Uterus (tissue), 4 donors: ENCODE measurements around the gene MAIP1. TPM values are rescaled to one million over a fixed set of nuclear protein-coding genes. Genes with fewer than 3 reads are reported as not detected.

Source experiments
- DNase-seq, 2 donors: peaks; one replicate each; pipeline ENCODE4 v3.0.0-alpha.2; 2019 to 2020
- H3K27ac ChIP-seq, 2 donors: fragments of 200-600 bp; sonication (generic); 1 replicate in 1 of 2; 2 replicates in 1 of 2; pipeline ENCODE4 v1.5.1; 2016 to 2018
- H3K27me3 ChIP-seq, 2 donors: fragments of 200-600 bp; sonication (generic); one replicate each; pipeline ENCODE4 v1.5.1; 2018 to 2019; ENCODE audit warnings: control low read depth in 1 of 2
- H3K36me3 ChIP-seq, 2 donors: fragments of 200-600 bp; sonication (generic); one replicate each; pipeline ENCODE4 v1.5.1; 2019; ENCODE audit warnings: control low read depth in 1 of 2
- H3K4me1 ChIP-seq, 2 donors: fragments of 200-600 bp; sonication (generic); one replicate each; pipeline ENCODE4 v1.5.1; 2018 to 2019; ENCODE audit warnings: control low read depth in 1 of 2
- H3K4me3 ChIP-seq, 2 donors: fragments of 200-600 bp; sonication (generic); 1 replicate in 1 of 2; 2 replicates in 1 of 2; pipeline ENCODE4 v1.5.1; 2018 to 2019; ENCODE audit warnings: mild to moderate bottlenecking in 1 of 2
- H3K9me3 ChIP-seq, 2 donors: fragments of 200-600 bp; sonication (generic); one replicate each; pipeline ENCODE4 v1.5.1; 2019; ENCODE audit warnings: control low read depth in 1 of 2
- CTCF ChIP-seq, 4 experiments: fragments of 200-600 bp in 2 of 4; fragments of 450-650 bp in 2 of 4; sonication (generic) in 2 of 4; IDR thresholded peaks; one replicate each; pipeline ENCODE4 v1.5.1; 2016 to 2019; ENCODE audit warnings: antibody characterized with exemption in 4 of 4, mild to moderate bottlenecking in 2 of 4, moderate library complexity in 1 of 4
- POLR2A ChIP-seq, 2 donors: fragments of 450-650 bp; IDR thresholded peaks; one replicate each; pipeline ENCODE4 v1.6.1; 2016; ENCODE audit warnings: antibody characterized with exemption in 2 of 2, mild to moderate bottlenecking in 1 of 2, moderate library complexity in 1 of 2
- intact Hi-C: fragments of 100-400 bp; cut with DNase I; formaldehyde crosslinking; loops from one replicate; pipeline ENCODE4 v1.15.1; 2023; ENCODE audit warnings: low total_unique reads
- total RNA-seq, 4 donors: library from RNA; depleted of rRNA in 3 of 4; stranded (reverse); fragments of >200 nt in 3 of 4; gene quantifications; one replicate each; pipeline versions ENCODE4 v1.1.0 to v1.2.4, GENCODE V29; 2014 to 2023
- donor health status: DM: yes; HTN: yes; CAD: no.

Gene MAIP1
- total RNA-seq, 4 donors from 2014 or later = 14.9 to 44.1 (median 16.4) TPM

- Histone ChIP-seq H3K4me3 (no peak overlapping the region), H3K27ac (no peak overlapping the region), H3K27me3 (no peaks in the 10 kb centered on the region), H3K9me3 (no peaks in the 10 kb centered on the region), H3K36me3 (no peaks in the 10 kb centered on the region), H3K4me1 (peaks cover 0 to 11% of the 10 kb centered on the region in 2 donors)
- intact Hi-C loops = no loop called here
- DNase-seq = no peak
- no peak for TF ChIP-seq POLR2A (IDR thresholded peaks at IDR 0.05)
- no peak for TF ChIP-seq CTCF (IDR thresholded peaks at IDR 0.05)
These were observed 2.6 kb downstream of the MAIP1 start for GRCh38 chr2:199958014-199958413.

GRCh38 chr2:199962203-199962602, 6.8 kb downstream of the MAIP1 start:
- Histone ChIP-seq H3K27ac (no peak overlapping the region), H3K9me3 (no peaks in the 10 kb centered on the region), H3K4me3 (no peak overlapping the region), H3K27me3 (no peaks in the 10 kb centered on the region), H3K36me3 (no peaks in the 10 kb centered on the region), H3K4me1 (peaks cover 0 to 4% of the 10 kb centered on the region in 2 donors)
- TF ChIP-seq CTCF (IDR thresholded peaks at IDR 0.05) = no peak
- TF ChIP-seq POLR2A (IDR thresholded peaks at IDR 0.05) = no peak
- DNase-seq = no peak
- intact Hi-C loops = no loop called here

- TF ChIP-seq CTCF (IDR thresholded peaks at IDR 0.05) (no peak), POLR2A (IDR thresholded peaks at IDR 0.05) (no peak)
- intact Hi-C loops = no loop called here
- DNase-seq = no peak
- no peak overlapping the region for H3K27ac ChIP-seq
- no peaks in the 10 kb centered on the region for H3K27me3 ChIP-seq
- no peaks in the 10 kb centered on the region for H3K36me3 ChIP-seq
- no peak overlapping the region for H3K4me3 ChIP-seq
- H3K9me3 ChIP-seq = no peaks in the 10 kb centered on the region
- H3K4me1 ChIP-seq = no peaks in the 10 kb centered on the region
These were observed 11.0 kb downstream of the MAIP1 start for GRCh38 chr2:199966405-199966804.

GRCh38 chr2:199966976-199967375, 11.6 kb downstream of the MAIP1 start:
- intact Hi-C loops = no loop called here
- TF ChIP-seq POLR2A (IDR thresholded peaks at IDR 0.05) (no peak), CTCF (IDR thresholded peaks at IDR 0.05) (no peak)
- no peaks in the 10 kb centered on the region for H3K36me3 ChIP-seq
- H3K4me3 ChIP-seq = no peak overlapping the region
- H3K27me3 ChIP-seq = no peaks in the 10 kb centered on the region
- H3K9me3 ChIP-seq = no peaks in the 10 kb centered on the region
- H3K4me1 ChIP-seq = no peaks in the 10 kb centered on the region
- H3K27ac ChIP-seq = no peak overlapping the region
- DNase-seq = no peak

GRCh38 chr2:199968126-199968525, 12.7 kb downstream of the MAIP1 start:
- Histone ChIP-seq H3K27me3 (no peaks in the 10 kb centered on the region), H3K9me3 (no peaks in the 10 kb centered on the region), H3K4me1 (no peaks in the 10 kb centered on the region), H3K36me3 (no peaks in the 10 kb centered on the region), H3K27ac (no peak overlapping the region), H3K4me3 (no peak overlapping the region)
- intact Hi-C loops = no loop called here
- TF ChIP-seq POLR2A (IDR thresholded peaks at IDR 0.05) = no peak
- no peak for TF ChIP-seq CTCF (IDR thresholded peaks at IDR 0.05)
- no peak for DNase-seq
